GM12878 (cell line): ENCODE results near the gene SERPINH1. TPM values are rescaled to one million over a fixed set of nuclear protein-coding genes. Genes with fewer than 3 reads are reported as not detected.

Experiments used
- ATAC-seq: fragments of 200-7000 bp; cut with Tn5 transposase; 3 replicates; pipeline ENCODE4 v1.9.1; 2020; ENCODE audit warnings: mild to moderate bottlenecking, moderate library complexity
- BruUV-seq: library from RNA; stranded (reverse); fragments of 400-500 nt; replicated peaks from 2 replicates; lab custom pipeline; 2021; lab: Mats Ljungman, UMichigan
- CTCF ChIA-PET: fragments of 300-600 bp; sonication (Branson Sonifier 250); formaldehyde crosslinking; extraction: SDS; loops from one replicate; lab custom pipeline; 2021; ENCODE audit warnings: inconsistent platforms; lab: Yijun Ruan, JAX
- POLR2A ChIA-PET: fragments of 350-600 bp; formaldehyde crosslinking; extraction: SDS; loops from one replicate; lab custom pipeline; 2021; ENCODE audit warnings: inconsistent platforms; lab: Charles Lee
- RAD21 ChIA-PET: fragments of 300-600 bp; sonication (Branson Sonifier 250); formaldehyde crosslinking; loops from one replicate; lab custom pipeline; 2023; ENCODE audit warnings: antibody characterized with exemption; ENCODE audit not compliant: unreplicated experiment; lab: Charles Lee
- SMC1A ChIA-PET: fragments of 300-600 bp; sonication (Branson Sonifier 250); formaldehyde crosslinking; loops from one replicate; lab custom pipeline; 2023; ENCODE audit not compliant: unreplicated experiment, uncharacterized antibody; lab: Charles Lee
- DNase-seq: peaks from one replicate; pipeline ENCODE4 v3.0.0-alpha.2; 2011; ENCODE audit warnings: low read depth, low spot score
- FAIRE-seq: peaks from 3 replicates; lab custom pipeline; 2011; peaks lifted over from hg19 to GRCh38; lab: Jason Lieb, UNC
- H2AFZ ChIP-seq: 2 replicates; pipeline ENCODE4 v1.6.0; 2011; ENCODE audit warnings: low read depth, low read length, control low read depth; ENCODE audit not compliant: control insufficient read depth
- H3K27ac ChIP-seq: 2 replicates; pipeline ENCODE4 v1.5.1; 2011; ENCODE audit warnings: control low read depth; ENCODE audit not compliant: control insufficient read depth, insufficient read depth
- H3K27me3 ChIP-seq, 2 experiments: replicated peaks in 1 of 2; 2 replicates each; pipeline versions ENCODE4 v1.6.0 to v1.6.1; 2011; ENCODE audit warnings: low read length in 1 of 2; ENCODE audit not compliant: control insufficient read depth in 2 of 2, insufficient read depth in 2 of 2
- H3K36me3 ChIP-seq, 2 experiments: 2 replicates each; pipeline ENCODE4 v1.5.1; 2011; ENCODE audit warnings: low read length in 1 of 2; ENCODE audit not compliant: control insufficient read depth in 2 of 2, insufficient read depth in 2 of 2
- H3K4me1 ChIP-seq: 2 replicates; pipeline ENCODE4 v1.6.1; 2011; ENCODE audit warnings: mild to moderate bottlenecking, low read length, moderate library complexity, mixed read lengths; ENCODE audit not compliant: control insufficient read depth, insufficient read depth
- H3K4me2 ChIP-seq: 2 replicates; pipeline ENCODE4 v1.6.0; 2011; ENCODE audit warnings: control low read depth; ENCODE audit not compliant: control insufficient read depth, insufficient read depth
- H3K4me3 ChIP-seq: fragments of 200-600 bp; sonication (generic); 2 replicates; pipeline ENCODE4 v1.5.1; 2016
- H3K79me2 ChIP-seq: 2 replicates; pipeline ENCODE4 v1.6.0; 2011; ENCODE audit warnings: low read length; ENCODE audit not compliant: control insufficient read depth, insufficient read depth
- H3K9ac ChIP-seq: 2 replicates; pipeline ENCODE4 v1.8.0; 2011; ENCODE audit warnings: low read length, control low read depth, mixed read lengths; ENCODE audit not compliant: control insufficient read depth, insufficient read depth
- H3K9me3 ChIP-seq: replicated peaks from 3 replicates; pipeline ENCODE4 v1.5.1; 2011; ENCODE audit warnings: mild to moderate bottlenecking, low read length; ENCODE audit not compliant: control insufficient read depth, insufficient read depth
- H4K20me1 ChIP-seq: 2 replicates; pipeline ENCODE4 v1.6.0; 2011; ENCODE audit not compliant: control insufficient read depth, insufficient read depth
- BMI1 ChIP-seq: fragments of 450-650 bp; IDR thresholded peaks from 2 replicates; pipeline ENCODE4 v1.6.1; 2016; ENCODE audit warnings: mild to moderate bottlenecking, moderate library complexity, borderline replicate concordance
- CHD2 ChIP-seq: IDR thresholded peaks from 2 replicates; pipeline ENCODE4 v1.6.1; 2011; ENCODE audit warnings: low read depth, low read length, improper control_type of control experiment, borderline replicate concordance
- CHD4 ChIP-seq: fragments of 200-600 bp; sonication (generic); IDR thresholded peaks from 2 replicates; pipeline ENCODE4 v1.6.1; 2016; ENCODE audit warnings: mild to moderate bottlenecking
- DPF2 ChIP-seq: fragments of 450-650 bp; IDR thresholded peaks from 2 replicates; pipeline ENCODE4 v1.6.1; 2017; ENCODE audit warnings: mild to moderate bottlenecking
- EP300 ChIP-seq, 2 experiments: fragments of 150-350 bp in 1 of 2; IDR thresholded peaks; 2 replicates each; pipeline ENCODE4 v1.6.1; 2011 to 2012; ENCODE audit warnings: low read depth in 2 of 2, low read length in 2 of 2, borderline replicate concordance in 1 of 2, improper control_type of control experiment in 1 of 2, inconsistent platforms in 1 of 2; ENCODE audit not compliant: control insufficient read depth in 1 of 2
- GABPA ChIP-seq: IDR thresholded peaks from 2 replicates; pipeline ENCODE4 v1.6.1; 2014; ENCODE audit warnings: antibody characterized with exemption, low read depth, mild to moderate bottlenecking, inconsistent platforms
- JUND ChIP-seq: IDR thresholded peaks from 2 replicates; pipeline ENCODE4 v1.6.1; 2012; ENCODE audit warnings: low read depth, mild to moderate bottlenecking, low read length, improper control_type of control experiment, moderate library complexity
- KAT2A ChIP-seq: conservative IDR thresholded peaks from 2 replicates; pipeline ENCODE4 v1.6.1; 2011; ENCODE audit warnings: low read depth, low read length; ENCODE audit not compliant: control insufficient read depth
- KLF5 ChIP-seq: fragments of 450-650 bp; IDR thresholded peaks from 2 replicates; pipeline ENCODE4 v1.6.1; 2014; ENCODE audit warnings: mild to moderate bottlenecking; ENCODE audit not compliant: partially characterized antibody
- MTA2 ChIP-seq: fragments of 450-650 bp; IDR thresholded peaks from 2 replicates; pipeline ENCODE4 v1.6.1; 2016; ENCODE audit warnings: low read depth, mild to moderate bottlenecking, moderate library complexity
- NRF1 ChIP-seq: conservative IDR thresholded peaks from 2 replicates; pipeline ENCODE4 v1.6.1; 2011; ENCODE audit warnings: mild to moderate bottlenecking, low read depth, low read length, improper control_type of control experiment
- PAX8 ChIP-seq: fragments of 450-650 bp; IDR thresholded peaks from 2 replicates; pipeline ENCODE4 v1.6.1; 2017; ENCODE audit warnings: mild to moderate bottlenecking, moderate library complexity
- SMC3 ChIP-seq: IDR thresholded peaks from 2 replicates; pipeline ENCODE4 v1.6.1; 2011; ENCODE audit warnings: low read length, improper control_type of control experiment, borderline replicate concordance
- TCF3 ChIP-seq: IDR thresholded peaks from 2 replicates; pipeline ENCODE4 v1.6.1; 2012; ENCODE audit warnings: low read depth, mild to moderate bottlenecking, low read length, borderline replicate concordance; ENCODE audit not compliant: insufficient read depth
- ZNF207 ChIP-seq: fragments of 450-650 bp; IDR thresholded peaks from 2 replicates; pipeline ENCODE4 v1.6.1; 2014; ENCODE audit warnings: antibody characterized with exemption, mild to moderate bottlenecking, borderline replicate concordance
- WGBS: methylation state at CpG from one replicate; pipeline ENCODE4 v1.1.6; 2016; ENCODE audit warnings: low lambda C conversion rate; ENCODE audit not compliant: insufficient replicate concordance, insufficient coverage; ENCODE audit errors: missing lambda C conversion rate; 5-methylcytosine and 5-hydroxymethylcytosine counted together
- in situ Hi-C: fragments of 300-500 bp; cut with MboI; formaldehyde crosslinking; loops from 9 replicates; pipeline ENCODE4 v1.14.3; 2018; ENCODE audit warnings: mixed read lengths
- intact Hi-C: fragments of 100-400 bp; cut with micrococcal nuclease; formaldehyde crosslinking; loops from one replicate; pipeline ENCODE4 v1.14.2; 2022; ENCODE audit not compliant: unreplicated experiment
- polyA plus RNA-seq, 11 experiments: library from polyadenylated mRNA; depleted of rRNA in 4 of 11; unstranded in 6 of 11; stranded (reverse) in 5 of 11; fragments of >200 nt; fragmentation: Nextera tagmentation in 4 of 11; fragmentation: Illumina TruSeq in 1 of 11; extraction: Ambion mirVana in 4 of 11; extraction: Trizol in 1 of 11; gene quantifications; 1 replicate in 1 of 11; 2 replicates in 10 of 11; pipeline versions ENCODE4 v1.2.1 to v1.2.3, GENCODE V29; 2011 to 2016; ENCODE audit warnings: inconsistent platforms in 2 of 11, missing spikeins in 2 of 11, low read depth in 1 of 11
- total RNA-seq, 4 experiments: library from RNA; depleted of rRNA in 3 of 4; stranded (reverse); fragments of >200 nt in 3 of 4; fragmentation: Illumina TruSeq in 1 of 4; extraction: Trizol in 1 of 4; gene quantifications; 2 replicates each; pipeline versions ENCODE4 v1.2.1 to v1.2.3, GENCODE V29; 2013 to 2021
- TF ChIP-seq, protein P1 (sequence below): fragments of 450-650 bp; IDR thresholded peaks from 2 replicates; pipeline ENCODE4 v1.6.1; 2018; ENCODE audit warnings: borderline replicate concordance, mild to moderate bottlenecking; ENCODE audit not compliant: partially characterized antibody
- TF ChIP-seq, protein P2 (sequence below), 3 experiments: IDR thresholded peaks in 2 of 3; conservative IDR thresholded peaks in 1 of 3; 2 replicates each; pipeline ENCODE4 v1.5.1; 2011; ENCODE audit warnings: low read depth in 3 of 3, low read length in 3 of 3, mild to moderate bottlenecking in 3 of 3, control low read depth in 2 of 3, moderate library complexity in 2 of 3, inconsistent platforms in 1 of 3, mixed read lengths in 1 of 3; ENCODE audit not compliant: control insufficient read depth in 2 of 3, insufficient read depth in 1 of 3; ENCODE audit errors: extremely low read depth in 1 of 3

Gene SERPINH1
- total and polyA plus RNA-seq, 10 of the 15 experiments (the other 5 are each of a cell fraction or from before 2014, with no cell fraction given): 0.34 to 19.8 (median 13.7) TPM

DNA sequence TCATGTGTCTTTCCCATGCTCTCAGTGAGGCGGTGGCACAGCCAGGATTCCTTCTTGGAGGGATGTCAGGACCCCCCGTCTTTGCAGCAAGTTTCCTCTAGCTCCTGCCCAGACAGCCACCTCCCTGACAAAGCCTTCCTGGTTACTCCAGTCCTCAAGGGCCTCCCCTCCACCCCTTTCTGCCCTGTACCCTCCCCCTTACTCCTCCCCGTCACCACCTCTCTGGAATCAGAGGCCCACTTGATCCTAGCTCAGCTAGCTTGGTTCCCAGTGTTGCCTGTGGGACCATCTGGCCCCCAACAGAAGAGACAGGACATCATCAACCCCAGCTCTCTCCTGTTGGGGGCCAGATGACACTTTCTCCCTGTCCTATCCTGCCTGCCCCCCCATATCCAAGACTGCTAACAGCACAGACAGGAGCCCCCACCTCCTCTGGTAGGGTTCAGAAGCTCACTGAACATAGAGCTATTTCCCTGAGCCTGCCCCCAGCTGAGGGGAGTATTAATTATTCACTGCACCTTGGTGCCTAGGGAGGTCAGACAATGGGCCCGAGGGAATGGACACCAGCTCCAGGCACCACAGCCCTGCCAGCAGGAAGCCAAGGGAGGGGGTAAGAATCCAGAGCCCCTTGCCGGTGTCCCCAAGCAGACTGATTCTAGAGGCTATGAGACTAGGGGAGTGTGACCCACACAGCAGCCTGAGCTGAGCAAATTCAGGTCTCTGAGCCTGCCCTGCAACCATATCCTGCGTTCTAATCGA, 39.6 kb upstream of the SERPINH1 start:
- Histone ChIP-seq H3K9ac (no peak overlapping the region), H3K4me1 (peaks cover 35% of the 10 kb centered on the region), H3K36me3 (no peaks in the 10 kb centered on the region), H3K79me2 (no peaks in the 10 kb centered on the region), H3K27ac (no peak overlapping the region), H3K4me2 (no peak overlapping the region), H3K4me3 (no peak overlapping the region), H3K27me3 (0 out of 4 replicates have a peak, but pooled peaks cover 0 to 3% of the 10 kb centered on the region in 2 experiments), H4K20me1 (no peaks in the 10 kb centered on the region), H2AFZ (no peak overlapping the region), H3K9me3 (no peaks in the 10 kb centered on the region)
- ATAC-seq: no peak
- TF ChIP-seq GABPA (no peak), TCF3 (no peak), BMI1 (no peak), KAT2A (no peak), MTA2 (no peak), SMC3 (no peak), ZNF207 (no peak), EP300 (IDR thresholded peaks at IDR 0.05; ENCODE audit: borderline replicate concordance in 1 of 2, control insufficient read depth in 1 of 2, low read depth in 2 of 2, low read length in 2 of 2) (no peak), NRF1 (no peak), DPF2 (no peak), JUND (no peak), CHD2 (no peak), PAX8 (no peak), KLF5 (no peak), CHD4 (no peak)
- TF ChIP-seq, protein P1, sequence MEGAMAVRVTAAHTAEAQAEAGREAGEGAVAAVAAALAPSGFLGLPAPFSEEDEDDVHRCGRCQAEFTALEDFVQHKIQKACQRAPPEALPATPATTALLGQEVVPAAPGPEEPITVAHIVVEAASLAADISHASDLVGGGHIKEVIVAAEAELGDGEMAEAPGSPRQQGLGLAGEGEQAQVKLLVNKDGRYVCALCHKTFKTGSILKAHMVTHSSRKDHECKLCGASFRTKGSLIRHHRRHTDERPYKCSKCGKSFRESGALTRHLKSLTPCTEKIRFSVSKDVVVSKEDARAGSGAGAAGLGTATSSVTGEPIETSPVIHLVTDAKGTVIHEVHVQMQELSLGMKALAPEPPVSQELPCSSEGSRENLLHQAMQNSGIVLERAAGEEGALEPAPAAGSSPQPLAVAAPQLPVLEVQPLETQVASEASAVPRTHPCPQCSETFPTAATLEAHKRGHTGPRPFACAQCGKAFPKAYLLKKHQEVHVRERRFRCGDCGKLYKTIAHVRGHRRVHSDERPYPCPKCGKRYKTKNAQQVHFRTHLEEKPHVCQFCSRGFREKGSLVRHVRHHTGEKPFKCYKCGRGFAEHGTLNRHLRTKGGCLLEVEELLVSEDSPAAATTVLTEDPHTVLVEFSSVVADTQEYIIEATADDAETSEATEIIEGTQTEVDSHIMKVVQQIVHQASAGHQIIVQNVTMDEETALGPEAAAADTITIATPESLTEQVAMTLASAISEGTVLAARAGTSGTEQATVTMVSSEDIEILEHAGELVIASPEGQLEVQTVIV: no peak
- TF ChIP-seq, protein P2, sequence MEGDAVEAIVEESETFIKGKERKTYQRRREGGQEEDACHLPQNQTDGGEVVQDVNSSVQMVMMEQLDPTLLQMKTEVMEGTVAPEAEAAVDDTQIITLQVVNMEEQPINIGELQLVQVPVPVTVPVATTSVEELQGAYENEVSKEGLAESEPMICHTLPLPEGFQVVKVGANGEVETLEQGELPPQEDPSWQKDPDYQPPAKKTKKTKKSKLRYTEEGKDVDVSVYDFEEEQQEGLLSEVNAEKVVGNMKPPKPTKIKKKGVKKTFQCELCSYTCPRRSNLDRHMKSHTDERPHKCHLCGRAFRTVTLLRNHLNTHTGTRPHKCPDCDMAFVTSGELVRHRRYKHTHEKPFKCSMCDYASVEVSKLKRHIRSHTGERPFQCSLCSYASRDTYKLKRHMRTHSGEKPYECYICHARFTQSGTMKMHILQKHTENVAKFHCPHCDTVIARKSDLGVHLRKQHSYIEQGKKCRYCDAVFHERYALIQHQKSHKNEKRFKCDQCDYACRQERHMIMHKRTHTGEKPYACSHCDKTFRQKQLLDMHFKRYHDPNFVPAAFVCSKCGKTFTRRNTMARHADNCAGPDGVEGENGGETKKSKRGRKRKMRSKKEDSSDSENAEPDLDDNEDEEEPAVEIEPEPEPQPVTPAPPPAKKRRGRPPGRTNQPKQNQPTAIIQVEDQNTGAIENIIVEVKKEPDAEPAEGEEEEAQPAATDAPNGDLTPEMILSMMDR (IDR thresholded peaks at IDR 0.05 in 2 of 3, conservative IDR thresholded peaks at IDR 0.05 in 1 of 3; ENCODE audit: control insufficient read depth in 2 of 3, extremely low read depth in 1 of 3, insufficient read depth in 1 of 3, low read depth in 3 of 3, low read length in 3 of 3): no peak
- SMC1A ChIA-PET: interaction anchor here (0.6 to 3.5 kb wide), 13 partner anchors 10 to 197 kb away, joined by 3 to 14 read pairs (median 3); no protein-coding TSS in a partner anchor
- in situ Hi-C loops: no loop called here
- BruUV-seq: no TSS peak
- FAIRE-seq: no peak
- POLR2A ChIA-PET: interaction anchor here (0.6 to 1.3 kb wide), 3 partner anchors 30 to 535 kb away, joined by 3 to 7 read pairs (median 5); no protein-coding TSS in a partner anchor
- RAD21 ChIA-PET: interaction anchor here (1.1 to 2.5 kb wide), 6 partner anchors 10 to 115 kb away, joined by 3 to 10 read pairs (median 4); no protein-coding TSS in a partner anchor
- CTCF ChIA-PET: interaction anchor here (0.6 to 15.9 kb wide), 10 partner anchors 11 to 456 kb away, joined by 3 to 288 read pairs (median 4); no protein-coding TSS in a partner anchor
- WGBS: 68% methylated on average over 6 of the region's 7 CpGs
- intact Hi-C loops: no loop called here
- no peak for DNase-seq
